Mesothelial cell of epicardium (in vitro differentiated cells): ENCODE measurements around the gene TMC3. TPM values are rescaled to one million over a fixed set of nuclear protein-coding genes. Genes with fewer than 3 reads are reported as not detected.
"Not testable (repeated sequence)": the region's sequence is repeated elsewhere in the genome, so short reads cannot be mapped to it uniquely, and the experiment has no call there.

Experiments used
- DNase-seq, 2 experiments: peaks; one replicate each; pipeline ENCODE4 v3.0.0; 2021; ENCODE audit warnings: low spot score in 2 of 2; ENCODE audit not compliant: unreplicated experiment in 2 of 2
- H3K27ac Mint-ChIP-seq: 2 replicates; pipeline ENCODE4 v1.8.0; 2021; ENCODE audit warnings: mixed read lengths
- H3K27me3 Mint-ChIP-seq: 2 replicates; pipeline ENCODE4 v1.8.0; 2021; ENCODE audit warnings: low read depth, mixed read lengths
- H3K36me3 Mint-ChIP-seq: 2 replicates; pipeline ENCODE4 v1.8.0; 2021; ENCODE audit warnings: mixed read lengths
- H3K4me1 Mint-ChIP-seq: 2 replicates; pipeline ENCODE4 v1.8.0; 2021; ENCODE audit warnings: mixed read lengths
- H3K4me3 Mint-ChIP-seq: 2 replicates; pipeline ENCODE4 v1.8.0; 2021; ENCODE audit warnings: mild to moderate bottlenecking, moderate library complexity, mixed read lengths
- H3K9me3 Mint-ChIP-seq: 2 replicates; pipeline ENCODE4 v1.8.0; 2021; ENCODE audit warnings: mixed read lengths
- total RNA-seq: library from RNA; stranded (reverse); gene quantifications from 3 replicates; pipeline ENCODE4 v1.2.1, GENCODE V29; 2021
- TF ChIP-seq, protein P1 (sequence below): fragments of 200-600 bp; sonication (generic); IDR thresholded peaks from one replicate; pipeline ENCODE4 v1.5.0; 2021; ENCODE audit warnings: antibody characterized with exemption; ENCODE audit not compliant: unreplicated experiment

TMC3 gene
- total RNA-seq, 1 donor from 2014 or later = 0.04 TPM

DNA sequence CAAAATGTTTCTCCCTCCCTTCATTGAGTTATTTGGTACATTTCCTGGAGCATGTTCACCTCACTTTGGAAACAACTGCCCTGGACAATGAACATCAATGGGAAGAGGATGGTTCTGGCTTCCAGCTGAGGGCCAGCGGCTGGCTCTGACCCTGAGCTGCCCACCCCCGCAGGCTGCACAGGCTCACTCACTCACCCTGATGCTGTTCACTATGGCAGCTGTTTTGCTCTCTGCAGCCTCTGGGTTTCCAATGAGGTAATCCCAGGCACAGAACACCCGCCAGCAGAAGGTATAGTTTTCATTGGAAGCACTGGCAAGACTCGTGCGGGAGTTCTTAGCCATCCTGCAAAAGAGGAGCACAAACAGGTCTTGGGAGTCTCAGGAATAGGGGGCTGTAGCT lies 17.8 kb downstream of the TMC3 start:
- no peak for DNase-seq
- Mint-ChIP-seq H3K9me3 (peaks cover 5% of the 10 kb centered on the region), H3K27ac (no peak overlapping the region), H3K4me3 (no peak overlapping the region), H3K4me1 (no peaks in the 10 kb centered on the region), H3K27me3 (peaks cover 33% of the 10 kb centered on the region), H3K36me3 (no peaks in the 10 kb centered on the region)
- TF ChIP-seq, protein P1, sequence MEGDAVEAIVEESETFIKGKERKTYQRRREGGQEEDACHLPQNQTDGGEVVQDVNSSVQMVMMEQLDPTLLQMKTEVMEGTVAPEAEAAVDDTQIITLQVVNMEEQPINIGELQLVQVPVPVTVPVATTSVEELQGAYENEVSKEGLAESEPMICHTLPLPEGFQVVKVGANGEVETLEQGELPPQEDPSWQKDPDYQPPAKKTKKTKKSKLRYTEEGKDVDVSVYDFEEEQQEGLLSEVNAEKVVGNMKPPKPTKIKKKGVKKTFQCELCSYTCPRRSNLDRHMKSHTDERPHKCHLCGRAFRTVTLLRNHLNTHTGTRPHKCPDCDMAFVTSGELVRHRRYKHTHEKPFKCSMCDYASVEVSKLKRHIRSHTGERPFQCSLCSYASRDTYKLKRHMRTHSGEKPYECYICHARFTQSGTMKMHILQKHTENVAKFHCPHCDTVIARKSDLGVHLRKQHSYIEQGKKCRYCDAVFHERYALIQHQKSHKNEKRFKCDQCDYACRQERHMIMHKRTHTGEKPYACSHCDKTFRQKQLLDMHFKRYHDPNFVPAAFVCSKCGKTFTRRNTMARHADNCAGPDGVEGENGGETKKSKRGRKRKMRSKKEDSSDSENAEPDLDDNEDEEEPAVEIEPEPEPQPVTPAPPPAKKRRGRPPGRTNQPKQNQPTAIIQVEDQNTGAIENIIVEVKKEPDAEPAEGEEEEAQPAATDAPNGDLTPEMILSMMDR = no peak

DNA sequence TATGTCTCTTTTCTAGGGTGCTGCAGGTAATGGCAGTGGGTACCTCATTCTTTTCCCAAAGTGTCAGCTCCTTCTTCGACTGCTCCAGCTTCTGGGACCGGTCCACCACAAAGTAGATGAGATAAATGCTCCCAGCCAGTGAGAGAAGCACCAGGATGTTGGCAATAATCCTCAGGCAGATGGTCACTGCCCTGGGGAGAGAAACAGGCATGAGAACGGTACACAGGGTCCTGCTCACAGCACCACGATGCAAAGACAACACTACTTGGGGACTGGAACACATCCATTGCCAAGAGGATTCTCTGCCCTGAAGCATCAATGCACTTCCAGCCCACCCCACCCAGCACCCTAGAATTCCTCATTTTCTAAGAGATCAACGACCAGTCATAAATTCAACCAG lies 22.4 kb downstream of the TMC3 start:
- H3K4me1 Mint-ChIP-seq = peaks cover 8% of the 10 kb centered on the region
- TF ChIP-seq, protein P1 = no peak
- no peak overlapping the region for H3K4me3 Mint-ChIP-seq
- no peaks in the 10 kb centered on the region for H3K36me3 Mint-ChIP-seq
- no peak for DNase-seq
- H3K9me3 Mint-ChIP-seq = no peaks in the 10 kb centered on the region
- no peak overlapping the region for H3K27ac Mint-ChIP-seq
- peaks cover 28% of the 10 kb centered on the region for H3K27me3 Mint-ChIP-seq

DNA sequence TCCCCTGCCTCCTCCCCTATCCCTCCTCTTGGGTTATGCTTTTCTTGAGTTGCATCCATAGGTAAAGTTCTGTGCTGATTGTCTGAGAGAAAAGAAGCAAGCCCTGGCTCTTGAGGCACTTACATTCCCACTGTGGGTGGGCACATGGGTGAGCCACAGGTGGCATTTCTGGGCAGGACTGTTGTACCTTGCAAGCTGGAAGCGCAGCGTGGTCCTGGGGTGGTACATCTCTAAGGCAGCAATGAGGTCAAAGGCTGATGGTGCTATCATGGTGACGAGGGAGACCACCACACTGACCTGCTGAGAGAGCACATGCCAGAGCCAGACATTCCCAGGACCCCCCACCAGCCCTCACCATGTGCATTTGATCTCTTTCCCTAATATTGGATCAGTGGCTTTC lies 24.7 kb downstream of the TMC3 start:
- no peak for DNase-seq
- Mint-ChIP-seq H3K36me3 (no peaks in the 10 kb centered on the region), H3K4me3 (no peak overlapping the region), H3K27me3 (peaks cover 19% of the 10 kb centered on the region), H3K9me3 (peaks cover 3% of the 10 kb centered on the region), H3K4me1 (peaks cover 8% of the 10 kb centered on the region), H3K27ac (no peak overlapping the region)
- TF ChIP-seq, protein P1 = no peak

DNA sequence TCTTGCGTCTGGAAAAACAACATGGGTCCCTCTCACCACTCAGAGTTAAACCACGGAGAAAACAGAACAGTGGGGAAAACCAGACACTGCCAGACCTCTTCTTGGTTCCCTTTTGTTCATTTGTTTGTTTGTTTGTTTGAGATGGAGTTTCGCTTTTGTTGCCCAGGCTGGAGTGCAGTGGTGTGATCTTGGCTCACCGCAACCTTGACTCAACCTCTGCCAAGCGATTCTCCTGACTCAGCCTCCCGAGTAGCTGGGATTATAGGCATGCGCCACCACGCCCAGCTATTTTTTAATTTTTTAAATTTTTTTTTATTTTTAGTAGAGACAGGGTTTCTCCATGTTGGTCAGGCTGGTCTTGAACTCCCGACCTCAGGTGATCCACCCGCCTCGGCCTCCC lies 25.3 kb downstream of the TMC3 start:
- H3K4me3 Mint-ChIP-seq, DNase-seq: not testable (repeated sequence)

DNA sequence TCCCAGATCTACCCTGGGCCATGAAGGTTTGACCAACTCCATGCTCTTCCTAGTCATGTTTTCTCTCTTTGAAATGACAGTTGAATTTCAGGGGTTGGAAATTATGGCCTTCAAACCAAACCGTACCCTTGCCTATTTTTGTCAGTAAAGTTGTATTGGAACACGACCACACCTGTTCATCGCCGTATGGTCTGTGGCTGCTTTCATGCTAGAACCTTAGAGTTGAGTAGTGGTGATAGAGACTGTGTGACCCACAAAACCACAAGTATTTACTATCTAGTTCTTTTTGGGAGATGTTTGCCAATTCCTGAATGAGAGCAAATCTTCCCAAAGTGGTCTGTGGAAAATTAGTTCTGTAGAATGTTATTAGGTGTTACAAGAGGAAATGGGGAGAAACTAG lies 26.1 kb downstream of the TMC3 start:
- DNase-seq = no peak
- H3K36me3 Mint-ChIP-seq = no peaks in the 10 kb centered on the region
- H3K4me1 Mint-ChIP-seq = peaks cover 8% of the 10 kb centered on the region
- no peak overlapping the region for H3K4me3 Mint-ChIP-seq
- H3K27ac Mint-ChIP-seq = no peak overlapping the region
- H3K27me3 Mint-ChIP-seq = peaks cover 20% of the 10 kb centered on the region
- TF ChIP-seq, protein P1 = no peak
- peaks cover 3% of the 10 kb centered on the region for H3K9me3 Mint-ChIP-seq

More for the DNA sequence above, 25.3 kb downstream of the TMC3 start:
- H3K4me1 Mint-ChIP-seq, H3K9me3 Mint-ChIP-seq, H3K27ac Mint-ChIP-seq, H3K36me3 Mint-ChIP-seq: not testable (repeated sequence)
- H3K27me3 Mint-ChIP-seq = peaks cover 19% of the 10 kb centered on the region

DNA sequence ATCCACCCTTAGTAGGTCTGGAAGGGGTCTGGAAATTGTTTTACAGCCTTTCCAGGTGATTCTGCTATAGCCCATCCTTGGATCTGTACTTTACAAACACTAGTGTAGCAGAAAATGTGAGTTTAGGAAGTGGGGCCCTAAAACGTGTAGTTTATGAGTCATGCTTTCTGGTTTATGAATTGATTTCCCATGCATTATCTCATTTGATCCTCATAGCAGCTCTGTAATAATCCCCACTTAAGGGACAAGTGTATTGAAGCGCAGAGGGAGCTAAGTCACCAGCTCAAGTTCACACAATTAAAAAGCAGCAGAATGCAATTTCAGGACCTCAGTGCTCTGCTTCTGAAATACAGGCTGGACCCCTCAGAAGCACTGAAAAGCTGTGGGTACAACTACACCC lies 27.4 kb downstream of the TMC3 start:
- Mint-ChIP-seq H3K4me1 (peaks cover 8% of the 10 kb centered on the region), H3K27ac (no peak overlapping the region), H3K36me3 (no peaks in the 10 kb centered on the region), H3K9me3 (peaks cover 3% of the 10 kb centered on the region), H3K27me3 (peaks cover 21% of the 10 kb centered on the region), H3K4me3 (no peak overlapping the region)
- DNase-seq = no peak
- TF ChIP-seq, protein P1 = no peak
